ENCODE data around the gene CADM1.

DNA sequence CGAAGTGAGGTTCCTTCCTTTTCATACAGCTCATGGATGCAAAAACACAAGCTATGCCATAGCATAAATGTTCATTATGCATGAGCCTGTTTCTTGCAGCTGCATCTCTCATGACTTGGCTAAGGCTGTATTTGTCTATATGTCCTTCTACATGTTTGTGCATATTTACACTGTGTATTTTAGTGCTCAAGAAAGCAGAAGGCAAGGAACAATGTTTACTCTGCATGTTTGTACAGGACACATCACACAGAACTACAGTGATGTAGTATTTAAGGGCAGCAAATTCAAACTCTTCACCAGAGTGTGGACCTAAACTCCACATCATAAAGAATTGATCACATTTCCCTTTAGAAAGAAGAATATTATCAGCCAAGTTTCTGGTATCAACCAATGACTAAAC is 170.3 kb downstream of the CADM1 start:
- TF ChIP-seq, protein P1, sequence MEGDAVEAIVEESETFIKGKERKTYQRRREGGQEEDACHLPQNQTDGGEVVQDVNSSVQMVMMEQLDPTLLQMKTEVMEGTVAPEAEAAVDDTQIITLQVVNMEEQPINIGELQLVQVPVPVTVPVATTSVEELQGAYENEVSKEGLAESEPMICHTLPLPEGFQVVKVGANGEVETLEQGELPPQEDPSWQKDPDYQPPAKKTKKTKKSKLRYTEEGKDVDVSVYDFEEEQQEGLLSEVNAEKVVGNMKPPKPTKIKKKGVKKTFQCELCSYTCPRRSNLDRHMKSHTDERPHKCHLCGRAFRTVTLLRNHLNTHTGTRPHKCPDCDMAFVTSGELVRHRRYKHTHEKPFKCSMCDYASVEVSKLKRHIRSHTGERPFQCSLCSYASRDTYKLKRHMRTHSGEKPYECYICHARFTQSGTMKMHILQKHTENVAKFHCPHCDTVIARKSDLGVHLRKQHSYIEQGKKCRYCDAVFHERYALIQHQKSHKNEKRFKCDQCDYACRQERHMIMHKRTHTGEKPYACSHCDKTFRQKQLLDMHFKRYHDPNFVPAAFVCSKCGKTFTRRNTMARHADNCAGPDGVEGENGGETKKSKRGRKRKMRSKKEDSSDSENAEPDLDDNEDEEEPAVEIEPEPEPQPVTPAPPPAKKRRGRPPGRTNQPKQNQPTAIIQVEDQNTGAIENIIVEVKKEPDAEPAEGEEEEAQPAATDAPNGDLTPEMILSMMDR (IDR thresholded peaks at IDR 0.05; ENCODE audit: borderline replicate concordance, extremely low read depth, low read length, poor library complexity, severe bottlenecking): no peak
- TF ChIP-seq EZH2 (IDR thresholded peaks at IDR 0.05; ENCODE audit: borderline replicate concordance, low read depth, low read length, severe bottlenecking): no peak

Data from DND-41 (cell line).